ENCODE data around the gene BEAN1. TPM values are rescaled to one million over a fixed set of nuclear protein-coding genes. Genes with fewer than 3 reads are reported as not detected.

The BEAN1 gene
- total and polyA plus RNA-seq, 9 of the 15 experiments (the other 6 are each of a cell fraction or from before 2014, with no cell fraction given), result not detected

DNA sequence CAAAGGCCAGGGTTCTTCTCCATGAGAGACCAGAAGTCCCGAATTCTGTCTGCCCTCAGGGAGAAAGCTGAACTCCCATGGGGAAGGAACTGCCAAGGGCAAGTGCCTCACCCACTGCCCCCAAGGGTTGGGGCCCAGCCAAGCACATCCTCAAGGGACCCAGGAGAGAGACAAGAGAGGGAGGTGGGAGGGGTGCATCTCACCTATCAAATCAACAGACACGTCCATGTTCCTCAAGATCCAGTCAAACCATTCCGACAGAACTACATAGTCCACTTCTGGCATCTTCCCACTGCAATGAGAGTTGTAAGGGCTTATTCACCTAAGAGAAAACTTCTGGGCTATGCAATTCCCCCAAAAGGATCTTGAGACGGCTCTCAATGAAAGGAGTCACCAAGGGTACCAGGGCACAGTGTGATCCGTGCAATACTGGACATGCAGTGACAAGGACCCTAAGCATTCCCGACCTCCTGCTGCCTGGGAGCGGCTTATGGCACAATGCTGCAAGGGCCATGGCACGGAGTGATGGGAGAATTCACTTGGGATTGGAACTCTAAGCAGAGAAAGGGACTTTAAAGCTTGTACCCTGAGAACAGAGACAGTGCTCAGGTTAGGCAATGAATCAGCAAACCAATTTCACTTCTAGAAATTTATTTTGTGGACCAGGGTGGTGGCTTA lies 90.6 kb downstream of the BEAN1 start:
- Histone ChIP-seq H3K27ac (ENCODE audit: extremely low read depth, low read depth, low read length) (peak overlapping the region; percentile 94), H3K4me3 (peak overlapping the region; percentile 30; the same call in 1 of the 2 replicates), H3K9ac (ENCODE audit: insufficient read depth in 1 of 2, low read depth in 2 of 2, low read length in 2 of 2) (peak overlapping the region; percentile 85 to 92; a peak in 3 of 4 replicates), H3K4me2 (ENCODE audit: insufficient read depth, low read length) (peak overlapping the region; percentile 75), H3K9me1 (ENCODE audit: control insufficient read depth, insufficient read depth, low read length) (no peaks in the 10 kb centered on the region), H2AFZ (ENCODE audit: low read depth, low read length) (peak overlapping the region; percentile 95), H3K36me3 (ENCODE audit: control insufficient read depth, insufficient read depth, low read length) (no peaks in the 10 kb centered on the region), H4K20me1 (replicated peaks; ENCODE audit: control insufficient read depth, insufficient read depth, low read length) (no peaks in the 10 kb centered on the region), H3K9me3 (replicated peaks; ENCODE audit: control insufficient read depth, insufficient read depth, low read depth, low read length) (no peaks in the 10 kb centered on the region), H3K79me2 (ENCODE audit: control insufficient read depth, insufficient read depth, low read length) (no peaks in the 10 kb centered on the region), H3K4me1 (replicated peaks in 1 of 2; ENCODE audit: control insufficient read depth in 2 of 2, insufficient read depth in 2 of 2, low read length in 2 of 2) (peaks cover 30 to 37% of the 10 kb centered on the region in 2 experiments), H3K27me3 (ENCODE audit: control insufficient read depth in 2 of 2, insufficient read depth in 2 of 2, low read length in 2 of 2) (no peaks in the 10 kb centered on the region)
- in situ Hi-C loops (cut with MboI), result no loop called here
- FAIRE-seq (no peak), DNase-seq (ENCODE audit: extremely low read depth in 1 of 4, low spot score in 3 of 4) (no peak), ATAC-seq (no peak)
- ChIA-PET POLR2A (interaction anchor here (1.0 kb wide), 1 partner anchor 62 kb away, joined by 3 read pairs; no protein-coding TSS in a partner anchor), CTCF (ENCODE audit: low intra/inter-chr PET ratio) (no interaction called here)
- WGBS (ENCODE audit: insufficient coverage, low coverage, missing lambda C conversion rate), result 81% methylated on average over 8 of the region's 8 CpGs
- intact Hi-C loops (cut with micrococcal nuclease), result loop anchor here (2.0 kb wide), 1 partner anchor 33 kb away; the partner anchor contains the start of gene TK2
- BruUV-seq (replicated peaks), result no TSS peak
- TF ChIP-seq MCM7 (IDR thresholded peaks at IDR 0.05) (no peak), POLR2B (IDR thresholded peaks at IDR 0.05; ENCODE audit: low read depth, partially characterized antibody) (no peak), RBM25 (IDR thresholded peaks at IDR 0.05; ENCODE audit: low read depth, low read length, severe bottlenecking) (peak; percentile 11), ZNF740 (CRISPR knock-in tag; IDR thresholded peaks at IDR 0.05) (no peak), ZNF740 (tag; IDR thresholded peaks at IDR 0.05) (0 out of 4 replicates have a peak, but pooled peaks of 1 of the 2 experiments have one; percentile 44), NFE2 (IDR thresholded peaks at IDR 0.05; ENCODE audit: low read depth) (0 out of 2 replicates have a peak, but pooled peaks have one; percentile 23), ZNF830 (CRISPR knock-in tag; IDR thresholded peaks at IDR 0.05) (no peak), KAT2B (IDR thresholded peaks at IDR 0.05; ENCODE audit: low read depth, low read length) (no peak), ZNF263 (CRISPR knock-in tag; IDR thresholded peaks at IDR 0.05; ENCODE audit: borderline replicate concordance) (peak; percentile 26; the same call in 1 of the 2 replicates), ZNF175 (CRISPR knock-in tag; IDR thresholded peaks at IDR 0.05; ENCODE audit: low read depth) (peak; percentile 5; the same call in 1 of the 2 replicates), ZFP36 (IDR thresholded peaks at IDR 0.05; ENCODE audit: low read depth, low read length, partially characterized antibody) (peak; percentile 15), BACH1 (tag; IDR thresholded peaks at IDR 0.05) (peak; percentile 66; the same call in 1 of the 2 replicates), NCOA1 (IDR thresholded peaks at IDR 0.05; ENCODE audit: low read depth) (no peak), ZBTB12 (CRISPR knock-in tag; IDR thresholded peaks at IDR 0.05) (no peak), NR3C1 (CRISPR knock-in tag; IDR thresholded peaks at IDR 0.05) (no peak)
- TF ChIP-seq, protein P1, sequence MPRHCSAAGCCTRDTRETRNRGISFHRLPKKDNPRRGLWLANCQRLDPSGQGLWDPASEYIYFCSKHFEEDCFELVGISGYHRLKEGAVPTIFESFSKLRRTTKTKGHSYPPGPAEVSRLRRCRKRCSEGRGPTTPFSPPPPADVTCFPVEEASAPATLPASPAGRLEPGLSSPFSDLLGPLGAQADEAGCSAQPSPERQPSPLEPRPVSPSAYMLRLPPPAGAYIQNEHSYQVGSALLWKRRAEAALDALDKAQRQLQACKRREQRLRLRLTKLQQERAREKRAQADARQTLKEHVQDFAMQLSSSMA (CRISPR knock-in tag; IDR thresholded peaks at IDR 0.05), result no peak
- TF ChIP-seq, protein P2, sequence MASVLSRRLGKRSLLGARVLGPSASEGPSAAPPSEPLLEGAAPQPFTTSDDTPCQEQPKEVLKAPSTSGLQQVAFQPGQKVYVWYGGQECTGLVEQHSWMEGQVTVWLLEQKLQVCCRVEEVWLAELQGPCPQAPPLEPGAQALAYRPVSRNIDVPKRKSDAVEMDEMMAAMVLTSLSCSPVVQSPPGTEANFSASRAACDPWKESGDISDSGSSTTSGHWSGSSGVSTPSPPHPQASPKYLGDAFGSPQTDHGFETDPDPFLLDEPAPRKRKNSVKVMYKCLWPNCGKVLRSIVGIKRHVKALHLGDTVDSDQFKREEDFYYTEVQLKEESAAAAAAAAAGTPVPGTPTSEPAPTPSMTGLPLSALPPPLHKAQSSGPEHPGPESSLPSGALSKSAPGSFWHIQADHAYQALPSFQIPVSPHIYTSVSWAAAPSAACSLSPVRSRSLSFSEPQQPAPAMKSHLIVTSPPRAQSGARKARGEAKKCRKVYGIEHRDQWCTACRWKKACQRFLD (CRISPR knock-in tag; IDR thresholded peaks at IDR 0.05), result peak; percentile 18; the same call in 1 of the 2 replicates

Measured in K562 (cell line).